GM19455 (cell line): Measurements from ENCODE around the gene ENTHD1.
"Not testable (repeated sequence)": the region's sequence is repeated elsewhere in the genome, so short reads cannot be mapped to it uniquely, and the experiment has no call there.

Experiments used
- ATAC-seq: cut with Tn5 transposase; IDR thresholded peaks from one replicate; pipeline ENCODE4 v1.9.1; 2021; ENCODE audit not compliant: unreplicated experiment

ENTHD1 gene

DNA sequence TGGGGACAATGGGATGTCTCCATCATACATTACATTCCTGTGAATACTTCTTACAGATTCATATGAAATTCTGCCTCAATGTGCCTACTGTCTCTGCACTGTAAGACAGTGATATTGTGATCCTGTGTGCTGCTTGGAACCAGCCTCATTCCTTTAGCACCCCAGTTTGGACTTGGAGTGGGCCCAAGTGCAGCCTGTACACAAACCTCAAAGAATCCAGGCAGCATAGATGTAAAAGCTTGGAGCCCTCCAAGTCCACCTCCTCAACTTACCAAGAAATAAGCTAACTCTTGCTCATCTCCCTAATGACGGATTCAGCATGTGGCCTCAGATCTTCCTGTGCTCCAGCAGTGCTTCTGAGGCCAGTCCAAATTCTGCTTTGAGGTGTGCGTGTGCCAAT, 31.7 kb upstream of the ENTHD1 start:
- ATAC-seq: no peak

DNA sequence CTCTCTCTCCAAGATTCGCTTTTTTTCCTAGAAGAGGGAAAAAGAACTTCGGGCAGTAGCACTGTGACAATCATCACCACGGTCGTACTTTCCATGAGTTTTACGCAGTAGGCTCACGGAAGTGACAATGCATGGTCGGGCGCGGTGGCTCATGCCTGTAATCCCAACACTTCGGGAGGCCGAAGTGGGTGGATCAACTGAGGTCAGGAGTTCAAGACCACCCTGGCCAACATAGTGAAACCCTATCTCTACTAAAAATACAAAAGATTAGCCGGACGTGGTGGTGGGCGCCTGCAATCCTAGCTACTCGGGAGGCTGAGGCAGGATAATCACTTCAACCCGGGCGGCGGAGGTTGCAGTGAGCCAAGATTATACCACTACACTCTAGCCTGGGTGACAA, 30.7 kb upstream of the ENTHD1 start:
- no peak for ATAC-seq

DNA sequence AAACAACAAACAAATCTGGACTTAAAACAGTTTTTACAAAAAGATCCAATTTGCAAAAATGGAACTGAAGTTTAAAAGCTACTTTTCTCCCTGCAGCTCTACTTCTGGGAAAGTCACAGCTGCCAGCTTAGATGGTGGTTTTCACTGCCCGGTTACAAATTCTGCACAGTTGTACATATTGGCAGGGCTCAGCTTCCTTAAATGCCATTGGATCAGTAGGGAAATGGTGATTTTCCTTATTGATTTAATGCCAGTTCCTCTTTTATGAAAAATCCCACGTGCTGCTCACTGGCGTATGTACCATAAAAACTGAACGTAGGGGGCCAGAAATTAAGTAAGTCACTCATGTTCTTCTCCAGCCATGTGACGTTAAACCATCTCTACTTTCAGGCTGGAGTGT, 30.1 kb upstream of the ENTHD1 start:
- no peak for ATAC-seq

DNA sequence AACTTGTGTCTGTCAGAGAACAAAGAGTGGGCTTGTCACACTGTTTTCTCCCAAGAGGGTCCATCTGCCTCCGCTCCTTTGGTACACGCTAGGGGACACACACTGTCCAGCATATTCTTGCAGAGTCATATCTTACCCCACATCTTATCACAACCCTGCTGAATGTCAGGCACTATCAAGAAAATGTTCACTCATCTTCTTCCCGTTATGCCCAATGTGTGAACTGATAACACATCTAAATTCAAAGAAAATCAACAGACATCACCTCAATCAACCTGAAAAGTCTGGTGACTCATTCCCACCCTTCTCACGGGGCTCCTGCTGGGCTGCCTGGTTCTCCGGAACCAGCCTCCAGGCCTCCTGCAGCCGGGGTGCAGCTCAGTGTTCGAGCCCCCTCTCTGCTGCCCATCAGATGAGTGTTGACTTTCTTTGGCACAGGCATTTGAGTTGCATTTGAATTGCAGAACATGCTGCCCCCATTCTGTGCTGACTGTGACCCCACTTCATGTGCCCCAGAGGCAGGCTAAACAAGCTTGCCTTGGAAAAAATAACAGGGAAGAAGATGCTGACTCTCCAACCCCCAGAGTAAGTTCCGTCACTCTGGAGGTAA, 26.7 kb upstream of the ENTHD1 start:
- no peak for ATAC-seq

DNA sequence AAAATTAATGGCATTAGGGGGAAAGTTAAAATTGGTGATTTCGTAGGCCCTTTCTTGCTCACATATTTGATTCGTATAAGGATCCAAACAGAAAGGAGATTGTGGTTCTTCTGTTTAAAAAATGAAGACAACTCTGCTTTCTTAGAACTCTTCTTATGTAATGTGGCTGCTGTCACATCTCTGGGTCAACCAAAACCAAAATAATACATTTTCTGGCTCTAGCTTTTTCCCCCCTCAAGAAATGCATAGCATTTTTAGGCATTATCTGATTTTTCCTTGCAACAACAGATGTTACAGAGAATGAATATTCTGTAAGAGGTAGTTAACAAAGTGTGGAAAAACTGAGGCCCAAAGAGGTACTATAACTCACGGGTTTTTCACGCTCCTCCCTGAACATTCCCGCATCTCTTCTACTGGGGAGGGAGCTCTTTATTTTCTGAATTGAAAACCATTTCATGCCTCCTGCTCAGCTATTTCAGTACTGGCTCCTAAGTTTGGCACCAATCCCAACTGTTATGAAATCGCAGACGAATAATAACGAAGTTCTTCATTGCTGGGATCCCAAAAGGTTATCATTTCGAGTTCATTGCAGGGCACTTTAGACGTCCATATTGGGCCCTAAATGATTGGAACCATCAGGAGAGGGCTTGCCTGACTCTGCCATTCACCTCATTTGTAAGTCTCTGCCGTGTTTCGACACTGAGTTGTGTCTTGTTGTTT, 24.4 kb upstream of the ENTHD1 start:
- ATAC-seq: no peak

DNA sequence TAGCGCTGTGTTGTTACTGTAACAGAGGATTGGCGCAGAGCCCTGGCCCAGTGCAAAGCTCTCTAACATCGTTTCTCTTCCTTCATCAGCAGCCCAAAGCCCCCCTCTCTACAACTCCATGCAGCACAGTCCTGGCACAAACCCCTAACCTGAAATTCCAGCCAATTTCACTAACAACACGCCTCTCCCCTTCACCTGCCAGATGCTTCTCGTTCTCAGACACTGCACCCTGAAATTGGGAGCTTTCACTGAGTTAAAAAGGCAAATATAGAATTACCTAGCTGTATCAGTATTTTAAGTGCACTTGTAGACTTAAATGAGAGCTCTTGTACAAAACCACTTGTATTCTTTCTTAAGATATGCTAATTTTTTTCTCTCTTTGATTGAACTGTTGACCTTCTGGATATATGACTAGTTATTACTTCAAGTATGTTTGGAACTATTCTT, 23.7 kb upstream of the ENTHD1 start:
- no peak for ATAC-seq

DNA sequence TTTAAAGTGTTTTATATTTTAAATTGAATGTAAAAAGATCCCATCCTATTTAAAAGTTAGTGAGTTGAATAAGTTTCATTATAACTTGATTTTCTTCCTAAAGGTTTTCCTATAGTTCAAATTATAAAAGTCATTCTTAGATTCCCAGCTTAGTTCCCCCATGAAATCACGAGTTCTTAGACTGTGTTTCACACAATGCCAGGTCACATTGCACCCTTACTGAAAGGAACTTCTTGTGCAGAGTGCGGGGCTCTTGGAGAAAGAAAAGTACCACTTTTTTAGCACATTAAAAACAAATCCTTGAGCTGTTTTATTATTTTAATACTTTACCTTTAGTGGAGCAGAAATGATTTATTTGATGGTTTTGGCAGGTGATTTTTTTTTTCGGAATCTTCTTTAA, 22.9 kb upstream of the ENTHD1 start:
- no peak for ATAC-seq

DNA sequence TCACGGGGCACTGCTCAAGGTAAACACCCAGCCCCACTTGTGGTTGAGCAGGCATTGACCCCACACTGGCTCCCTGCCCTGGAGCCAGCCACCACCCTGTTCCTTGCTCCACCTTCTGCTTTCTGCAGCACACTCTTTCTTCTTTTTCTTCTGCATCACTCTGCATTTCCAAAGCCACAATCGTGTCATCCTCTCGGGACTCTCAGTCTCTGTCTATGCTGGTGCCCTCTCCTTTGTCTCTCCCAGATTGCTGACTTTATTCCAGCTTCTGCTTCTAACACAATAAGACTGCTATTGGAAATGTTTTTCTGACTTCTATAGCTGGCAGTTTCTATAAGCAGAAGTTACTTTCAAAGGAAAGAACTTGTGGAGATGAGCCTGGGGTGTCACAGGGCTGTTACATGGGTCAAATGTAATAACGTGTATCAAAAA, 21.8 kb upstream of the ENTHD1 start:
- no peak for ATAC-seq

DNA sequence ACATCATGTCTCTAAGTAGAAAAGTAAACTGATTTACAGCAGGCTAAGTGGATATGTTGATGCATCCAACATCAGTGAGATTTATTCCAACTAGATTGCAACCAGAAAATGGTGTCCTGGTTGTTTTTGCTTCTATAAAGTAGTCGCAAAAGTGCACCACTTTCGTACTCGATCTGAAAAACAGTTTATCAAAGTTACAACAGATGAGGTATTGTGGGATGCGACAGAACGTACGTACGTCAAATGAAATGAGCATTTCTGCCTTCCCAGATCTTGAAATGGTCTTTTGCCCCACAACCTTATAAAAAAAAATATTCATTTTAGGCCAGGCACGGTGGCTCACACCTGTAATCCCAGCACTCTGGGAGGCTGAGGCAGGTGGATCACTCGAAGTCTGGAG, 21.0 kb upstream of the ENTHD1 start:
- no peak for ATAC-seq

DNA sequence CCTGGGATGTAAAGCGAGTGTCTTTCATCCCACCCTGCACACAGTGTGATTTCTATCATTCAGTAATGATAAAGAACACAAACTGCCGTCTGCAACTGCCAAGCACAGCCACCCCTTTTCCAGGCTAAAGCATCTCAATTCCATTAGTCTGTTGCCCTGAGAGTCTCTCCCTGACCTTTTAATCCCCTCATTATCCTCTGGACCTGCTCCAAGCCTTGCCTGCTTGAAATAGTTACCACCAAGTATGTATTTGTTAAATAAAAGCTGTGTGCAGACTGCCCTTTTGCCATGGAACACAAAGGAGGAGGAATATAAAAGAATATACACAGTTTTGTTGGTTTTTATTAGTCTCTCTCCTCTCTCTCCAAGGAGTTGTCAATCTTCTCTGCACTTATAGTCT, 20.3 kb upstream of the ENTHD1 start:
- no peak for ATAC-seq

DNA sequence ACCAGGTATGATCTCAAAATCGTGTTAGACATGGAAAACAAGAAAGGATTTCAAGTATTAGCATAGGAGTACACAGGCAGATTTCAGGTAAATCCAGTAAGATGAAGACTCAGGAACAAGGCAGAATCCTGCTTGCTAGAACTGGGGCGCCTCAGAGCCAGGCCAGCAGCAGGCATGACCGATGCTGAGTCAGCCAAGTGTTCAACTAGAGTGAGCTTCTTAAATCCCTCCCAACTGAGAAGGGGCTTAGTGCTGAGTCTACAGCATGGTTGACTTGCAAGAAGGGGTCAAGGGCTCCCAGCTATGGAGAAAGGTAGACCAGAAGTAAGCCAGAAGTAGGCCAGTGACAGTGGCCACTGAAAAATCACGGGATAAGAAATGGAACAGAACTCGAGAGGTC, 19.8 kb upstream of the ENTHD1 start:
- ATAC-seq: no peak

DNA sequence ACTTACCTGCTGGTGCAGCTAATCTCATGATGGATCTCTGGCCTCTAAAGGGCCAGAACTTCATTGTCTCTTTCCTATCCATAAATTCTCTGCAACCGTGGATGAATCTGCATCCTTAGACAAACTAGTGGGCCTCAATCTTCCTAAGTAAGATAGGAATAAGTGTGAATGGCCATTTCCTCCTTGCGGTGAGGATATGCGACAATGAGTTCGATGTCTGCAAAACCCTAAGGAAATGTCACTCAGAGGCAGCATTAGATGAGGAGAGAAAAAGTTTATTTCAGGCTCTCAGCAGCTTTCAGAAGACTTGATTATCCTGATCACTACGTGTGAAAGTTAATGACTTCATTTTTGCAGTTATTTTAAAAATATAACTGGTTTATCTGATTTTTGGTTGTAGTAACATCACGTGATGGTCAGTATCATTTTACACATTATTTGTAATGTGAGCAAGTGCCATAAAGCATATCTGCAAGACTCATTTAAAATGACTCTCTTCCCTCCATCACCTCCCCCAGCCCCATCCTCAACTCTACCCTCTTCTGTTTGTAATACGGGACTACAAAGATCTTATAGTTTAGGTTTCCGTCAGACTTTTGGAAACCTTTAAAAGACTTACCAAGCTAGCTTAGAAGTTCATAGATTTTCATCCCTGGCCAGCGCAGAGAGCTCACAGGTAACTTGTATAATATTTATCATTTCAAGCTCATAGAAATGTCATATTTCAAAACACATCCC, 17.5 kb upstream of the ENTHD1 start:
- no peak for ATAC-seq

DNA sequence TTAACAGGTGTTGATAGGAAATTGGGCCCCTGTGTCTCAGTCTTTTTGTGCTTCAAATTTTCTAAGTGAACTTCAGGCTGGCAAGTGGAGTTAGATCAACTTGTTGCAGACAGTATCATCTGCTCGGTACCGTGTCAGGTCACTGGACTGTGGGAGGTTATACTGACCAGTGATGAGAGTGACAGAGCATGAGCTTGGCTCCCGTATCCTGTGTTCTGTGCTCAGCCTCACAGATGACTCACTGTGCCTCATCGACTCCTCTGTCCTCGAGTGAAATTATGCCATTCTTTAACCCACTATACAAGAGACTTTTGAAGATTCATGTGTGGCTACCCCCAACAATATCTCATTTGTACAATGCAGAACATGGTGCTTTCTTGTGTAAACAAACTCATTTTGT, 15.2 kb upstream of the ENTHD1 start:
- ATAC-seq: no peak

DNA sequence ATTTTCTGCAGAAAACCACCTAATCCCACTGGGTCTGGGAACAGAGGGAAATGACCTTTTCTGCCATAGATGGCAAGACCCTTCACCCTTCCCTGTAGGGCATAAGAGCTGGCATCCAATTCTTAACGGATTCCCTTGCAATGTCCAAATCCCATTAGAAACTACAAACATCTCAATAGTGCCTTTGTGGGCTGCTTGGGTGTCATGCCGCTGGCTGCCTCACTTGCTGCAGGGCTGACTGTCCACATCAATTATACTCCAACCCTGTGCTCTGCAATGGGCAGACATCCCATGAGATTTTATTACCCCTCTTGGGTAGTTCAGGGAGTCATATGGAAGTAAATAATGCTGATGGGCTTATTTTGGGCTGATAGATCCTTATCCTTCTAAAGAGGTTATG, 14.6 kb upstream of the ENTHD1 start:
- ATAC-seq: no peak

DNA sequence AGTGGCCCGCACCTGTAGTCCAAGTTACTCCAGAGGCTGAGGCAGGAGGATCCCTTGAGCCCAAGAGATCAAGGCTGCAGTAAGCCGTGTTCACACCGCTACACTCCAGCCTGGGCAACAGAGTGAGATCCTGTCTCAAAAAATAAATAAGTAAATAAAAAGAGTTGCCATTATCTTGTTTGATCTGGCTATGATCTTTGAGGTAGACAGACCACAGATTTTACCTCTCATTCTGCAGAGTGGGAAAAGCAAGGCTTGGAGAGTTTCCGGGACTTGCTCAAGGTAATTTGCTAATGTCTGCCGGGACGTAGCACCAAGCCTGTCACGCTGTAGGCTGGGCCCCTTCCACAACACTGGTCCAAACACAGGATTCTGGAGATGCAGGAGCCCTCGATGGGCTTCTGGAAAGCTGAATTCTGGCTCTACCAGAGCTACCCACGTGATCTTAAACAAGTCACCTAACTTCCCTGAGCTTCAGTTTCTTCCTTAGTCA, 14.1 kb upstream of the ENTHD1 start:
- ATAC-seq: no peak

DNA sequence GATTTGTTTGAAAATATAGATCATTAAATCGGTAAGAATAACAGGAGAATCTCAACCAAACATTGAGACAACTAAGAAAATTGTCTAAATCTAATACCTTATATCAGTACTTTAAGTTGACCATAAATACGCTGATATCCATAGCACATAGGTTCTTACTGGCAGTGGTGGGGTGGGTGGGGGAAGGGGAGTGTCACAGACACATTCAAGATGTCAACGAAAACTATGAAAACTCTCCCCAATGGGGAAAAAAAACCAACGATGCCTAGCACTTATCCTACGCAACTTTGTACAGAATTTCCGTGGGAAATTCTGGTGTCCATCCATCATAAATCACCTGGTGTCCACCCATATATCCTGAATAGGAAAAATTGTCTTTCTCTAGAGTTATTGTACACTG, 13.5 kb upstream of the ENTHD1 start:
- no peak for ATAC-seq

DNA sequence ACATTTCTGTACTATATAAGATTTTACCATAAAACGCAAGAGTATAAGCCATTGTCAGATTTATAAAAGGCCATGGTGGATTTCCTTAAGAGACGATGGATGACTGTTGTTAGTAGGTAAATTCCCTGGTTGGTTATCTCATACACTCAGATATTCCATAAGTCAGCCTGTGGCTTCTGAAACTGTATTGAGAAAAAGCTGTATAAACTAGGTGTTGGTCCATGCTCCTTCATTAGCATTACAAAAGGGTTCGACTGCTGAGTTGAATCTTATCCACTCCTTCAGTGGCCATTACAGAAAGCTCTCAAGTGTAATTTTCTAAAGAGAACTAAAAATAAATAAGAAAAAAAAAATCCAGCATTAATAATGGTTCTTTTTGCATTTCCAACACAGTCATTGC, 12.6 kb upstream of the ENTHD1 start:
- ATAC-seq: no peak

DNA sequence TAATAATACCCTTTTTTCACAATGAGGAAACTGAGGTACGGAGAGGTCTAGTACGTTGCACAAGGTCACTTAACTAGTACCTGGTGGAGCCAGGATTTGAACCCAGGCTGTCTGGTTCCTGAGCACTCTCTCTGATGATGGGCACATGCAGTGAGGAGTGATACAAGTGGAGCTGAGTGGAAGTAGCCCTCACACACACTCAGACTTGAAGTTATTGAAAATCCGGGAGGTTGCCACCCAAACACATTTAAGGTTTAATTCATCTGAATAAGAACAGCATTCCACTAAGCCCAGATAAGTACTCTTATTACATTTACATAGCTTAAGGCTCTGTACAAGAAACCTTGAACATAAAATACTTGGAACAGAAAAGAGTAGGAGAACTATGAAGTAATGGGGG, 12.1 kb upstream of the ENTHD1 start:
- ATAC-seq: no peak

DNA sequence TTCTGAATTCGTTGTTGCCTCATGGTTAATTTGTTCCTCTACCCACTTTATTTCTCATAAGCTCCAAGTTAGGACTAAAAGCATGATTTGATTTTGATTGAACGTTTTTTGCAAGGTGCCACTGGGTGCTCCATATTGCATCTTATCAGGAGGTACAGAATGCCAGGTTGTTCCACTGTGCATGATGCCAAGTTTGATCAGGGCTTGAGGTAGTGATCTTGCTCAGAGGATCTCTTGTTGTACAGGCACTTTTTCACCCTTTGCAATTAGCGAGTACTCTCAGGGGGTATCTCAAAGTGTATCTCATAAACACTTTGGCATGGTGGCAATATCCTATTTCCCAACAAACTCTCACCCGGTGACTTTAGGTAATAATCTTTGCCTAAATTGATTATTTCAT, 11.3 kb upstream of the ENTHD1 start:
- ATAC-seq: no peak

DNA sequence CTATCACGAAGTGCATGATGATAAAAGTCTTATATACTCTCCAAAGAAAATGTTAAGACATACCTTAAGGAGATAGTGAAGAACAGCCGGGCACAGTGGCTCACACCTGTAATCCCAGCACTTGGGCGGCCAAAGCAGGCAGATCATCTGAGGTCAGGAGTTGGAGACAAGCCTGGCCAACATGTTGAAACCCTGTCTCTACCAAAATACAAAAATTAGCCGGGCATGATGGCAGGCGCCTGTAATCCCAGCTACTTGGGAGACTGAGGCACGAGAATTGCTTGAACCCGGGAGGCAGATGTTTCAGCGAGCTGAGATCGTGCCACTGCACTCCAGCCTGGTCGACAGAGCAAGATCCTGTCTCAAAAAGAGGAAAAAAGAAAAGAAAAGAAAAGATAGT, 10.5 kb upstream of the ENTHD1 start:
- not testable (repeated sequence) for ATAC-seq

DNA sequence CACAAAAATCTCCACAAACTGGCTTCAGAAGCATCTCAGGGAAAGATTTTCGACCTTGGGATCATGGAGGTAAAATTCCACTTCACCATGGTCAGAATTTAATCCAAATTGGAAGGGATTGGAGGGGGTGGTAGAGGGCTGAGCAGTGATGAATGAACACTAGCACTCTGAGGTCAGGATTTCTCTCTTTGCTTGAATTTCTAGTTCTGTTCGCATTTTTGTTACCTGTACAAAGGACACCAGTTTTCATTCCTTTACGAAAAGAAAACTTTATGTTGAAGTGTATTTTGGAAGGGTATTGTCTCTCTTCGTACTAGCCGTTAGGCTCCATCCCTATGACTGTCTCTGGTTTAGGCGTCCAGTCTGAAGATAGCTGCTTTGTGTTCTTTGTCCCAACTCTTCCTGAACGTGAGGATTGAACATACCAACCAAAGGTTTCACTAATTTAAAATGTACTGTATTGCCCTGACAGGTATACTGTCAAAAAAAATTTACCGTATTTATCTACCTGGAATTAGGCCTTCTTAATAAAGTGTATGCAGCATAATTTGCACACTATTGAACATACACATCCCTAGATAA, 8.1 kb upstream of the ENTHD1 start:
- no peak for ATAC-seq
